ENCODE measurements around the gene TPCN2. TPM values are rescaled to one million over a fixed set of nuclear protein-coding genes. Genes with fewer than 3 reads are reported as not detected.

TPCN2 gene
- polyA plus RNA-seq, 3 donors: 29.3 to 52.8 (median 31.5) TPM

DNA sequence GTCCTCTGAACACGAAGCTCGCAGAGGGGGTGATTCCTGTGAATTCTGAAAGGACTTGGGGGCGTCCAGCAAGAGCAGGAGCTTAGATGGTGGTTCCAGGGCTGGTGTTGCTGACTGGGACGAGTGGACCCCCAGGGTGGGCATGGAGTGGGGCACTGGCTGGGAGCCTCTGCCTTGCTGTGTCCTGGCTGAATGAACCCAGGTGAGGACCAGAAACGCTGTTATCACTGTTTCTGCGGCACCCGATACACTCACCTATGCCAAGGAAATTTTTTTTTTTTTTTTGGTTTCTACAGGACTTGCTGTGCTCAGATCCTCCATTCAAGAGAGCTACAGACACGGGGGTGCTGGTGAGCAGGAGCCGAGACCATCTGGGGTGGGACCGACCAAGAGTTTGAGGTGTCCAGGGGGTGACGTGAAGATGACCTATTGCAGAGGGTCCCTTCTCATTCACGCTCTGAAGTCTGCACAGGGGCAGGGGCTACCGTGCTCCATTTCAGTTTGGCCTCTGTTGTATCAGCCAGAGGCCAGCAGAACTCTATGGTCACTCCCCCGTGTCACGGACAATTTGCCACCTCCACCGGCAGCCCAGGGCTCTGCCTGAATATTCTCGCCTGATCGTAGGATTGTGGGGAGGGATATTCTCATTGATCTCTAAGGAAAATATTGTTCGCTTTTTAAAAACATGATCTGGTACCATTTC is 110.6 kb downstream of the TPCN2 start:
- peaks cover 9 to 28% (median 15%) of the 10 kb centered on the region in 3 donors for H3K27me3 Mint-ChIP-seq (ENCODE audit: low read depth in 3 of 3)
- intact Hi-C loops (cut with micrococcal nuclease): no loop called here
- Histone ChIP-seq H3K4me1 (ENCODE audit: control insufficient read depth in 1 of 2, insufficient read depth in 2 of 2, low read length in 2 of 2) (no peaks in the 10 kb centered on the region), H3K79me2 (ENCODE audit: insufficient read depth, low read length) (no peaks in the 10 kb centered on the region), H4K20me1 (ENCODE audit: insufficient read depth, low read length) (no peaks in the 10 kb centered on the region), H3K9me3 (replicated peaks in 1 of 2; ENCODE audit: control insufficient read depth in 1 of 2, insufficient read depth in 1 of 2, low read length in 2 of 2) (peaks cover 0 to 7% of the 10 kb centered on the region in 2 donors), H3K4me2 (replicated peaks; ENCODE audit: extremely low read depth, low read length, poor library complexity, severe bottlenecking) (no peak overlapping the region), H3K4me3 (replicated peaks in 1 of 3; ENCODE audit: low read depth in 2 of 3, low read length in 3 of 3) (no peak overlapping the region), H3K36me3 (replicated peaks in 1 of 2; ENCODE audit: control insufficient read depth in 1 of 2, insufficient read depth in 2 of 2, low read length in 2 of 2) (no peaks in the 10 kb centered on the region), H3K9ac (ENCODE audit: insufficient read depth, low read length, poor library complexity, severe bottlenecking) (no peak overlapping the region), H2AFZ (ENCODE audit: insufficient read depth, low read depth, low read length, poor library complexity, severe bottlenecking) (no peak overlapping the region), H3K27me3 (ENCODE audit: control insufficient read depth in 2 of 2, insufficient read depth in 2 of 2, low read length in 2 of 2) (peaks cover 0 to 12% of the 10 kb centered on the region in 2 donors), H3K27ac (ENCODE audit: low read depth in 1 of 2, low read length in 2 of 2) (no peak overlapping the region)
- peaks cover 5 to 12% (median 9%) of the 10 kb centered on the region in 7 donors for H3K9me3 Mint-ChIP-seq
- no peak overlapping the region for H3K27ac Mint-ChIP-seq
- DNase-seq: no peak
- no peaks in the 10 kb centered on the region for H3K4me1 Mint-ChIP-seq
- TF ChIP-seq, protein P1, sequence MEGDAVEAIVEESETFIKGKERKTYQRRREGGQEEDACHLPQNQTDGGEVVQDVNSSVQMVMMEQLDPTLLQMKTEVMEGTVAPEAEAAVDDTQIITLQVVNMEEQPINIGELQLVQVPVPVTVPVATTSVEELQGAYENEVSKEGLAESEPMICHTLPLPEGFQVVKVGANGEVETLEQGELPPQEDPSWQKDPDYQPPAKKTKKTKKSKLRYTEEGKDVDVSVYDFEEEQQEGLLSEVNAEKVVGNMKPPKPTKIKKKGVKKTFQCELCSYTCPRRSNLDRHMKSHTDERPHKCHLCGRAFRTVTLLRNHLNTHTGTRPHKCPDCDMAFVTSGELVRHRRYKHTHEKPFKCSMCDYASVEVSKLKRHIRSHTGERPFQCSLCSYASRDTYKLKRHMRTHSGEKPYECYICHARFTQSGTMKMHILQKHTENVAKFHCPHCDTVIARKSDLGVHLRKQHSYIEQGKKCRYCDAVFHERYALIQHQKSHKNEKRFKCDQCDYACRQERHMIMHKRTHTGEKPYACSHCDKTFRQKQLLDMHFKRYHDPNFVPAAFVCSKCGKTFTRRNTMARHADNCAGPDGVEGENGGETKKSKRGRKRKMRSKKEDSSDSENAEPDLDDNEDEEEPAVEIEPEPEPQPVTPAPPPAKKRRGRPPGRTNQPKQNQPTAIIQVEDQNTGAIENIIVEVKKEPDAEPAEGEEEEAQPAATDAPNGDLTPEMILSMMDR (IDR thresholded peaks at IDR 0.05): no peak
- H3K36me3 Mint-ChIP-seq: no peaks in the 10 kb centered on the region
- WGBS (ENCODE audit: insufficient coverage): 94% methylated on average over 16 of the region's 19 CpGs
- no peak overlapping the region for H3K4me3 Mint-ChIP-seq

DNA sequence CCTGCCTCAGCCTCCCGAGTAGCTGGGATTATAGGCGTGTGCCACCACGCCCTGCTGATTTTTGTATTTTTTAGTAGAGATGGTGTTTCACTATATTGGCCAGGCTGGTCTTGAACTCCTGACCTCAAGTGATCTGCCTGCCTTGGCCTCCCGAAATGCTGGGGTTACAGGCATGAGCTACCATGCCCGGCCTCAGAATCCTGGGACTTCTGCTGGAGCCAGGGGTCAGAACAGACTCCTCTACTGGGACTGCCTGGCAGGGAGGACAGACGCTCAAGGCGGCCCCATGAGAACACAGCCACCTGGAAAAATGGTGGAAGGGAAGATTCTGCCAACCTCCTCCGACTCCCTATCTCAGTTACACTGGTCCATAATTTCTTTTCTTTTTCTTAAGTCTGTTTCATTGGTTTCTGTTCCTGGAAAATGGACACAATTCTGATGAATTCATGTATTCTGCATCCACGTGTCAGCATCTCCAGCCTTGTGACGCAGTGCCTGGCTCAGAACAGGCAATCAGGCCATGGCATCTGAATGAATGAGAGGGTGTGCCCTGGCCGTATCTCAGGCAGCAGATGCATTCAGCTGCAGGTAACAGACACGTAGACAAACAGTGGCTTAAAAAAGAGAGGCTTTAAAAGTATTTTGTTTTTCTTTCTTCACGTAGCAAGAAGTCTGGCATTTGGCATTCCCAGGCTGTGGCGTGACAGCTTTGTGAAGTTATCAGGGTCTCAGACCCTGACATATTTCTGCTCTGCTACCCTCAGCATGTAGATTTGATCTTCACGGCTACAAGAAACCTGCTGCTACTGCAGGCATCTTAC is 111.8 kb downstream of the TPCN2 start:
- H3K4me1 Mint-ChIP-seq: no peaks in the 10 kb centered on the region
- no peak overlapping the region for H3K4me2 ChIP-seq (replicated peaks; ENCODE audit: extremely low read depth, low read length, poor library complexity, severe bottlenecking)
- no peaks in the 10 kb centered on the region for H4K20me1 ChIP-seq (ENCODE audit: insufficient read depth, low read length)
- intact Hi-C loops (cut with micrococcal nuclease): no loop called here
- H3K27ac ChIP-seq (ENCODE audit: low read depth in 1 of 2, low read length in 2 of 2): no peak overlapping the region
- H3K4me1 ChIP-seq (ENCODE audit: control insufficient read depth in 1 of 2, insufficient read depth in 2 of 2, low read length in 2 of 2): no peaks in the 10 kb centered on the region
- no peak overlapping the region for H3K4me3 Mint-ChIP-seq
- H3K4me3 ChIP-seq (replicated peaks in 1 of 3; ENCODE audit: low read depth in 2 of 3, low read length in 3 of 3): no peak overlapping the region
- TF ChIP-seq, protein P1 (IDR thresholded peaks at IDR 0.05): no peak
- peaks cover 5 to 14% (median 9%) of the 10 kb centered on the region in 7 donors for H3K9me3 Mint-ChIP-seq
- 88% methylated on average over 10 of the region's 15 CpGs for whole genome bisulfite sequencing (ENCODE audit: insufficient coverage)
- H3K9me3 ChIP-seq (replicated peaks in 1 of 2; ENCODE audit: control insufficient read depth in 1 of 2, insufficient read depth in 1 of 2, low read length in 2 of 2): peaks cover 0 to 8% of the 10 kb centered on the region in 2 donors
- no peak overlapping the region for H3K27ac Mint-ChIP-seq
- peaks cover 0 to 12% of the 10 kb centered on the region in 2 donors for H3K27me3 ChIP-seq (ENCODE audit: control insufficient read depth in 2 of 2, insufficient read depth in 2 of 2, low read length in 2 of 2)
- DNase-seq: no peak
- H2AFZ ChIP-seq (ENCODE audit: insufficient read depth, low read depth, low read length, poor library complexity, severe bottlenecking): no peak overlapping the region
- peaks cover 9 to 30% (median 15%) of the 10 kb centered on the region in 3 donors for H3K27me3 Mint-ChIP-seq (ENCODE audit: low read depth in 3 of 3)
- no peaks in the 10 kb centered on the region for H3K79me2 ChIP-seq (ENCODE audit: insufficient read depth, low read length)
- no peaks in the 10 kb centered on the region for H3K36me3 Mint-ChIP-seq
- H3K36me3 ChIP-seq (replicated peaks in 1 of 2; ENCODE audit: control insufficient read depth in 1 of 2, insufficient read depth in 2 of 2, low read length in 2 of 2): no peaks in the 10 kb centered on the region
- H3K9ac ChIP-seq (ENCODE audit: insufficient read depth, low read length, poor library complexity, severe bottlenecking): no peak overlapping the region
